HepG2 (cell line): ENCODE data around the gene FAHD1. TPM values are rescaled to one million over a fixed set of nuclear protein-coding genes. Genes with fewer than 3 reads are reported as not detected.
A peak's percentile ranks its signal among the peaks of the same experiment; 100 is the strongest.

Experiments used
- ATAC-seq: fragments of 200-7000 bp; cut with Tn5 transposase; 3 replicates; pipeline ENCODE4 v1.9.1; 2020; ENCODE audit warnings: mild to moderate bottlenecking, moderate library complexity
- BruUV-seq: library from RNA; stranded (reverse); fragments of 400-500 nt; replicated peaks from 2 replicates; lab custom pipeline; 2021; lab: Mats Ljungman, UMichigan
- CTCF ChIA-PET: fragments of 300-600 bp; formaldehyde crosslinking; extraction: SDS; loops from one replicate; lab custom pipeline; 2021; ENCODE audit warnings: low total read pairs, inconsistent platforms, low intra/inter-chr PET ratio; lab: Yijun Ruan, JAX
- POLR2A ChIA-PET: fragments of 350-600 bp; sonication (Branson Sonifier 250); formaldehyde crosslinking; loops from one replicate; lab custom pipeline; 2020; ENCODE audit warnings: antibody characterized with exemption, inconsistent platforms; lab: Yijun Ruan, JAX
- DNase-seq: peaks from one replicate; pipeline ENCODE4 v3.0.0-alpha.2; 2015; ENCODE audit warnings: low spot score
- FAIRE-seq: peaks from 3 replicates; lab custom pipeline; 2011; peaks lifted over from hg19 to GRCh38; lab: Jason Lieb, UNC
- H2AFZ ChIP-seq: one replicate; pipeline ENCODE4 v1.6.1; 2011; ENCODE audit warnings: low read length, inconsistent platforms
- H3K27ac ChIP-seq: fragments of 300-600 bp; 3 replicates; pipeline ENCODE4 v1.8.0; 2011; ENCODE audit warnings: mixed run types, mild to moderate bottlenecking, mixed read lengths, low read length, inconsistent platforms; ENCODE audit not compliant: insufficient read depth; ENCODE audit errors: extremely low read length
- H3K27me3 ChIP-seq, 2 experiments: fragments of 200-600 bp in 1 of 2; 2 replicates in 1 of 2; 3 replicates in 1 of 2; pipeline versions ENCODE4 v1.6.0 to v1.8.0; 2011; ENCODE audit warnings: low read length in 2 of 2, mild to moderate bottlenecking in 2 of 2, moderate library complexity in 2 of 2, inconsistent platforms in 1 of 2; ENCODE audit not compliant: insufficient read depth in 2 of 2, control insufficient read depth in 1 of 2
- H3K36me3 ChIP-seq, 2 experiments: fragments of 200-600 bp in 1 of 2; replicated peaks in 1 of 2; 2 replicates in 1 of 2; 3 replicates in 1 of 2; pipeline versions ENCODE4 v1.5.1 to v1.8.0; 2011; ENCODE audit warnings: low read length in 2 of 2, inconsistent platforms in 1 of 2; ENCODE audit not compliant: insufficient read depth in 2 of 2, control insufficient read depth in 1 of 2
- H3K4me1 ChIP-seq: 2 replicates; pipeline ENCODE4 v1.5.1; 2012; ENCODE audit warnings: low read length, inconsistent platforms; ENCODE audit not compliant: insufficient read depth
- H3K4me2 ChIP-seq: 2 replicates; pipeline ENCODE4 v1.6.0; 2011; ENCODE audit warnings: low read depth, low read length, inconsistent platforms
- H3K4me3 ChIP-seq, 3 experiments: fragments of 200-600 bp in 1 of 3; sonication (generic), shearing (Covaris generic) in 1 of 3; replicated peaks in 1 of 3; 2 replicates each; pipeline ENCODE4 v1.5.1; 2011 to 2016; ENCODE audit warnings: low read length in 3 of 3, inconsistent platforms in 2 of 3, low read depth in 2 of 3, mild to moderate bottlenecking in 2 of 3, control low read depth in 1 of 3, mixed read lengths in 1 of 3; ENCODE audit not compliant: insufficient read depth in 1 of 3
- H3K79me2 ChIP-seq: one replicate; pipeline ENCODE4 v1.6.1; 2011; ENCODE audit warnings: low read length, inconsistent platforms; ENCODE audit not compliant: insufficient read depth
- H3K9ac ChIP-seq: 2 replicates; pipeline ENCODE4 v1.6.0; 2011; ENCODE audit warnings: mild to moderate bottlenecking, low read depth, low read length, inconsistent platforms; ENCODE audit not compliant: insufficient read depth
- H3K9me3 ChIP-seq: 2 replicates; pipeline ENCODE4 v1.5.1; 2012; ENCODE audit warnings: mild to moderate bottlenecking, low read length
- H4K20me1 ChIP-seq: 2 replicates; pipeline ENCODE4 v1.6.0; 2011; ENCODE audit warnings: inconsistent platforms, mild to moderate bottlenecking, low read length, moderate library complexity; ENCODE audit not compliant: insufficient read depth
- AGO2 ChIP-seq: fragments of 200-400 bp; formaldehyde crosslinking; optimal IDR thresholded peaks from 2 replicates; pipeline ENCODE3; 2017; ENCODE audit warnings: mild to moderate bottlenecking, low read depth, low read length, moderate library complexity
- HDAC6 ChIP-seq: fragments of 200-600 bp; sonication (generic); IDR thresholded peaks from 2 replicates; pipeline ENCODE4 v1.7.0; 2017; ENCODE audit warnings: mild to moderate bottlenecking, antibody characterized with exemption, low read length, low read depth
- HOXA5 ChIP-seq: sonication (generic); formaldehyde crosslinking; IDR thresholded peaks from 2 replicates; pipeline ENCODE4 v1.4.0; 2020; ENCODE audit warnings: missing genetic modification reagents
- MIER3 ChIP-seq: IDR thresholded peaks from 2 replicates; pipeline ENCODE4 v1.6.1; 2016; ENCODE audit warnings: missing compliant biosample characterization, borderline replicate concordance
- MTA1 ChIP-seq: sonication (generic); formaldehyde crosslinking; IDR thresholded peaks from 2 replicates; pipeline ENCODE4 v1.4.0; 2020; ENCODE audit warnings: missing genetic modification reagents, mild to moderate bottlenecking, borderline replicate concordance
- POLR2AphosphoS5 ChIP-seq: IDR thresholded peaks from 2 replicates; pipeline ENCODE4 v1.6.1; 2012; ENCODE audit warnings: low read depth, low read length
- RAD21 ChIP-seq: fragments of 450-650 bp; formaldehyde crosslinking; IDR thresholded peaks from 2 replicates; pipeline ENCODE4 v1.5.0; 2020; ENCODE audit warnings: mild to moderate bottlenecking
- RBM39 ChIP-seq: fragments of 200-400 bp; formaldehyde crosslinking; IDR thresholded peaks from one replicate; pipeline ENCODE4 v1.6.1; 2018; ENCODE audit warnings: antibody characterized with exemption, mild to moderate bottlenecking, low read depth, low read length; ENCODE audit not compliant: poor library complexity, severe bottlenecking
- SMAD9 ChIP-seq: sonication (generic); formaldehyde crosslinking; IDR thresholded peaks from 2 replicates; pipeline ENCODE4 v1.5.1; 2020; ENCODE audit warnings: mild to moderate bottlenecking, missing genetic modification reagents
- THAP8 ChIP-seq: sonication (generic); formaldehyde crosslinking; IDR thresholded peaks from 2 replicates; pipeline ENCODE4 v1.5.1; 2020; ENCODE audit warnings: missing genetic modification reagents, mild to moderate bottlenecking, borderline replicate concordance
- U2AF1 ChIP-seq: fragments of 200-400 bp; formaldehyde crosslinking; optimal IDR thresholded peaks from 2 replicates; pipeline ENCODE3; 2017; ENCODE audit warnings: mild to moderate bottlenecking, low read depth, low read length
- ZBTB43 ChIP-seq: sonication (generic); formaldehyde crosslinking; conservative IDR thresholded peaks from 2 replicates; pipeline ENCODE4 v1.4.0; 2020; ENCODE audit warnings: missing genetic modification reagents
- ZNF441 ChIP-seq: sonication (generic); formaldehyde crosslinking; IDR thresholded peaks from 2 replicates; pipeline ENCODE4 v1.7.0; 2021; ENCODE audit warnings: missing genetic modification reagents, borderline replicate concordance
- ZNF446 ChIP-seq: sonication (generic); formaldehyde crosslinking; IDR thresholded peaks from 2 replicates; pipeline ENCODE4 v1.5.0; 2020; ENCODE audit warnings: mild to moderate bottlenecking, missing genetic modification reagents
- ZNF577 ChIP-seq: sonication (generic); formaldehyde crosslinking; IDR thresholded peaks from 2 replicates; pipeline ENCODE4 v1.4.0; 2020; ENCODE audit warnings: mild to moderate bottlenecking, low read depth, missing genetic modification reagents, borderline replicate concordance
- ZNF589 ChIP-seq: sonication (generic); formaldehyde crosslinking; conservative IDR thresholded peaks from 2 replicates; pipeline ENCODE4 v1.8.0; 2022; ENCODE audit warnings: mild to moderate bottlenecking, moderate library complexity, missing genetic modification reagents
- ZNF792 ChIP-seq: IDR thresholded peaks from 2 replicates; pipeline ENCODE4 v1.6.1; 2016
- WGBS: methylation state at CpG from one replicate; pipeline ENCODE4 v1.1.6; 2017; ENCODE audit warnings: low lambda C conversion rate; 5-methylcytosine and 5-hydroxymethylcytosine counted together
- in situ Hi-C: cut with HindIII; loops from 2 replicates; pipeline ENCODE4 v1.10.0; 2017; ENCODE audit warnings: low pct_unique_long_range_greater_than_20kb; ENCODE audit not compliant: extremely low pct_ligation_motif_present
- intact Hi-C: fragments of 100-400 bp; cut with micrococcal nuclease; formaldehyde crosslinking; loops from one replicate; pipeline ENCODE4 v1.10.0; 2022; ENCODE audit not compliant: unreplicated experiment
- polyA plus RNA-seq, 8 experiments: library from polyadenylated mRNA; depleted of rRNA in 3 of 8; stranded (reverse) in 7 of 8; unstranded in 1 of 8; fragments of >200 nt; fragmentation: Illumina TruSeq in 4 of 8; extraction: Trizol in 4 of 8; gene quantifications; 2 replicates each; pipeline versions ENCODE4 v1.2.1 to v1.2.3, GENCODE V29; 2011 to 2016; ENCODE audit warnings: low read depth in 4 of 8, missing spikeins in 1 of 8, mixed read lengths in 1 of 8; ENCODE audit not compliant: insufficient read depth in 1 of 8
- total RNA-seq, 5 experiments: library from RNA; depleted of rRNA; stranded (reverse); fragments of >200 nt; fragmentation: Illumina TruSeq; extraction: Trizol; gene quantifications; 2 replicates each; pipeline ENCODE4 v1.2.3, GENCODE V29; 2016; ENCODE audit warnings: low read depth in 1 of 5

FAHD1 gene
- total and polyA plus RNA-seq, 2 of the 13 experiments (the other 11 are each of a cell fraction or from before 2014, with no cell fraction given): 39.0 to 45.3 TPM

- H4K20me1 ChIP-seq: no peaks in the 10 kb centered on the region; the same call in 1 of the 2 replicates
- ChIA-PET CTCF (no interaction called here), POLR2A (no interaction called here)
- no peak overlapping the region for H3K27ac ChIP-seq
- H3K9me3 ChIP-seq: no peaks in the 10 kb centered on the region
- TF ChIP-seq AGO2 (peak; percentile 46), SMAD9 (no peak), MTA1 (peak; percentile 14; the same call in 1 of the 2 replicates)
- peaks cover 20% of the 10 kb centered on the region for H3K79me2 ChIP-seq
- no peak for ATAC-seq
- no peak for DNase-seq
- H2AFZ ChIP-seq: no peak overlapping the region
- in situ Hi-C loops: loop anchor here (5.0 kb wide), 1 partner anchor 40 kb away; the partner anchor contains the start of genes NUBP2 and SPSB3
- no peak overlapping the region for H3K4me3 ChIP-seq
- peaks cover 12 to 31% of the 10 kb centered on the region in 2 experiments; a peak in 4 of 5 replicates for H3K36me3 ChIP-seq
- 99% methylated on average over 8 of the region's 24 CpGs for WGBS
- FAIRE-seq: no peak
- H3K27me3 ChIP-seq: no peaks in the 10 kb centered on the region
- BruUV-seq: no TSS peak
- peaks cover 24% of the 10 kb centered on the region for H3K4me1 ChIP-seq
- no peak overlapping the region for H3K9ac ChIP-seq
- no peak overlapping the region for H3K4me2 ChIP-seq
- intact Hi-C loops: no loop called here
These were observed 5.0 kb upstream of the FAHD1 start for GRCh38 chr16:1821861-1822611.

GRCh38 chr16:1822801-1823200 lies 4.2 kb upstream of the FAHD1 start:
- H3K79me2 ChIP-seq: peaks cover 28% of the 10 kb centered on the region
- H3K4me2 ChIP-seq: no peak overlapping the region
- ChIA-PET CTCF (no interaction called here), POLR2A (interaction anchor here (2.5 kb wide), 1 partner anchor 47 kb away, joined by 10 read pairs; no protein-coding TSS in a partner anchor)
- H3K4me3 ChIP-seq: no peak overlapping the region
- no peaks in the 10 kb centered on the region; the same call in 1 of the 2 replicates for H4K20me1 ChIP-seq
- no peak overlapping the region for H3K9ac ChIP-seq
- DNase-seq: no peak
- no peak for FAIRE-seq
- WGBS: 99% methylated on average over 4 of the region's 16 CpGs
- no peak overlapping the region for H2AFZ ChIP-seq
- H3K27me3 ChIP-seq: no peaks in the 10 kb centered on the region; a peak in 1 of 5 replicates
- no TSS peak for BruUV-seq
- H3K4me1 ChIP-seq: peaks cover 24% of the 10 kb centered on the region
- peaks cover 11 to 30% of the 10 kb centered on the region in 2 experiments; a peak in 4 of 5 replicates for H3K36me3 ChIP-seq
- in situ Hi-C loops (loop anchor here (5.0 kb wide), 1 partner anchor 40 kb away; the partner anchor contains the start of genes NUBP2 and SPSB3), intact Hi-C loops (no loop called here)
- ATAC-seq: no peak
- no peaks in the 10 kb centered on the region for H3K9me3 ChIP-seq
- H3K27ac ChIP-seq: no peak overlapping the region
- TF ChIP-seq THAP8 (no peak), MIER3 (CRISPR knock-in tag) (no peak), ZNF792 (CRISPR knock-in tag) (no peak), ZNF577 (no peak), POLR2AphosphoS5 (no peak), HDAC6 (no peak), RAD21 (CRISPR knock-in tag) (no peak), RBM39 (no peak), ZNF441 (CRISPR knock-in tag) (no peak), ZNF446 (CRISPR knock-in tag) (no peak), ZBTB43 (no peak), ZNF589 (no peak), HOXA5 (CRISPR knock-in tag) (no peak), U2AF1 (no peak)
